Loucy (cell line): Measurements from ENCODE around the gene PLA2G5.

Source experiments
- H2AFZ ChIP-seq: fragments of 200-600 bp; sonication (generic); 2 replicates; pipeline ENCODE4 v1.6.0; 2016; ENCODE audit warnings: antibody characterized with exemption, mild to moderate bottlenecking, low read length, moderate library complexity
- H3F3A ChIP-seq: fragments of 200-600 bp; 2 replicates; pipeline ENCODE4 v1.6.0; 2016; ENCODE audit warnings: antibody characterized with exemption, low read depth, mild to moderate bottlenecking
- H3K27me3 ChIP-seq: fragments of 200-600 bp; sonication (generic); 2 replicates; pipeline ENCODE4 v1.6.1; 2014; ENCODE audit warnings: low read length, mild to moderate bottlenecking; ENCODE audit not compliant: insufficient read depth, poor library complexity, severe bottlenecking
- H3K36me3 ChIP-seq: fragments of 200-600 bp; sonication (generic); 2 replicates; pipeline ENCODE4 v1.6.1; 2016; ENCODE audit warnings: low read length; ENCODE audit not compliant: insufficient read depth
- H3K4me1 ChIP-seq: fragments of 200-600 bp; sonication (generic); 2 replicates; pipeline ENCODE4 v1.5.1; 2014; ENCODE audit warnings: low read length, mild to moderate bottlenecking; ENCODE audit not compliant: insufficient read depth, poor library complexity, severe bottlenecking
- H3K4me2 ChIP-seq: fragments of 200-600 bp; sonication (generic); 2 replicates; pipeline ENCODE4 v1.6.0; 2014; ENCODE audit warnings: antibody characterized with exemption, low read length, low read depth, mild to moderate bottlenecking; ENCODE audit not compliant: poor library complexity, severe bottlenecking
- H3K4me3 ChIP-seq: fragments of 200-600 bp; sonication (generic); 2 replicates; pipeline ENCODE4 v1.5.1; 2014; ENCODE audit warnings: low read length, mild to moderate bottlenecking, mixed read lengths; ENCODE audit not compliant: poor library complexity, severe bottlenecking
- H3K79me2 ChIP-seq: fragments of 200-600 bp; sonication (generic); 2 replicates; pipeline ENCODE4 v1.6.1; 2014; ENCODE audit warnings: low read length; ENCODE audit not compliant: insufficient read depth
- H3K9ac ChIP-seq: fragments of 200-600 bp; sonication (generic); 2 replicates; pipeline ENCODE4 v1.6.0; 2014; ENCODE audit warnings: mild to moderate bottlenecking, low read depth, low read length, moderate library complexity; ENCODE audit not compliant: poor library complexity, severe bottlenecking
- H3K9me2 ChIP-seq: fragments of 200-600 bp; sonication (generic); replicated peaks from 2 replicates; pipeline ENCODE4 v1.6.1; 2016; ENCODE audit warnings: low read depth, low read length, mixed read lengths
- H3K9me3 ChIP-seq: fragments of 200-600 bp; sonication (generic); 2 replicates; pipeline ENCODE4 v1.6.1; 2014; ENCODE audit warnings: mild to moderate bottlenecking, antibody characterized with exemption, low read length, low read depth; ENCODE audit not compliant: insufficient read depth
- H4K20me1 ChIP-seq: fragments of 200-600 bp; sonication (generic); 2 replicates; pipeline ENCODE4 v1.6.0; 2014; ENCODE audit warnings: antibody characterized with exemption, low read length, mild to moderate bottlenecking; ENCODE audit not compliant: insufficient read depth, poor library complexity, severe bottlenecking
- EZH2phosphoT487 ChIP-seq: fragments of 200-600 bp; IDR thresholded peaks from 2 replicates; pipeline ENCODE4 v1.6.1; 2018; ENCODE audit warnings: antibody characterized with exemption, mild to moderate bottlenecking, moderate library complexity, borderline replicate concordance
- TF ChIP-seq, protein P1 (sequence below): fragments of 200-600 bp; sonication (generic); conservative IDR thresholded peaks from 2 replicates; pipeline ENCODE4 v1.5.1; 2014; ENCODE audit warnings: mild to moderate bottlenecking, antibody characterized with exemption, low read length

PLA2G5 gene

DNA sequence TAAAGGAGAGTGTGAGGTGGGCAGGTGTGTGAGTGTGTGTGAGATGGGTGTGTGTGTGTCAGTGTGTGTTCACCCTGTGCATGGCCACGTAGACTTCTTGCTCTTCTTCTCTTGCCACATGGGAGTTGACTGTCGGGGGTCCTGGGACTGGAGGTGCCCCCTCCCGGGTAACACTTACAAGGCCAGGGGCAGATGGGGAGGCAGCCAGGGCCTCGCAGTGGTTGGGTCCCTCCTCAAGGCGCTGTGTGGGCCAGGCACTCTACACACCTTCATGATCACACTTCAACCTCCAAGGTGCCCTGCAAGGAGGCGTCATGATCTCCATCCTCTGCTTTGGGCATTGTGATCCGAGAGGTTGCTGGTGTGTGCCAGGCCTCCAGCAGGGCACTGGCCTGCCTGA, 71.5 kb downstream of the PLA2G5 start:
- TF ChIP-seq, protein P1, sequence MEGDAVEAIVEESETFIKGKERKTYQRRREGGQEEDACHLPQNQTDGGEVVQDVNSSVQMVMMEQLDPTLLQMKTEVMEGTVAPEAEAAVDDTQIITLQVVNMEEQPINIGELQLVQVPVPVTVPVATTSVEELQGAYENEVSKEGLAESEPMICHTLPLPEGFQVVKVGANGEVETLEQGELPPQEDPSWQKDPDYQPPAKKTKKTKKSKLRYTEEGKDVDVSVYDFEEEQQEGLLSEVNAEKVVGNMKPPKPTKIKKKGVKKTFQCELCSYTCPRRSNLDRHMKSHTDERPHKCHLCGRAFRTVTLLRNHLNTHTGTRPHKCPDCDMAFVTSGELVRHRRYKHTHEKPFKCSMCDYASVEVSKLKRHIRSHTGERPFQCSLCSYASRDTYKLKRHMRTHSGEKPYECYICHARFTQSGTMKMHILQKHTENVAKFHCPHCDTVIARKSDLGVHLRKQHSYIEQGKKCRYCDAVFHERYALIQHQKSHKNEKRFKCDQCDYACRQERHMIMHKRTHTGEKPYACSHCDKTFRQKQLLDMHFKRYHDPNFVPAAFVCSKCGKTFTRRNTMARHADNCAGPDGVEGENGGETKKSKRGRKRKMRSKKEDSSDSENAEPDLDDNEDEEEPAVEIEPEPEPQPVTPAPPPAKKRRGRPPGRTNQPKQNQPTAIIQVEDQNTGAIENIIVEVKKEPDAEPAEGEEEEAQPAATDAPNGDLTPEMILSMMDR, result no peak
- TF ChIP-seq EZH2phosphoT487, result no peak

More for the DNA sequence above, 71.5 kb downstream of the PLA2G5 start:
- no peaks in the 10 kb centered on the region for H3K79me2 ChIP-seq
- no peaks in the 10 kb centered on the region for H4K20me1 ChIP-seq
- H3K4me1 ChIP-seq, result no peaks in the 10 kb centered on the region
- no peak overlapping the region for H2AFZ ChIP-seq
- no peaks in the 10 kb centered on the region for H3F3A ChIP-seq
- no peaks in the 10 kb centered on the region for H3K9me3 ChIP-seq
- H3K4me2 ChIP-seq, result no peak overlapping the region
- no peaks in the 10 kb centered on the region for H3K36me3 ChIP-seq
- H3K27me3 ChIP-seq, result no peaks in the 10 kb centered on the region
- H3K4me3 ChIP-seq, result no peak overlapping the region
- no peak overlapping the region for H3K9ac ChIP-seq
- no peaks in the 10 kb centered on the region for H3K9me2 ChIP-seq
